OCI-M2 (cell line): ENCODE results near the gene APOA4.
"Not testable (repeated sequence)": the region's sequence is repeated elsewhere in the genome, so short reads cannot be mapped to it uniquely, and the experiment has no call there.

Experiments
- DNase-seq: peaks from one replicate; lab custom pipeline; 2025; ENCODE audit not compliant: unreplicated experiment; lab: John Stamatoyannopoulos, UW

APOA4 gene

DNA sequence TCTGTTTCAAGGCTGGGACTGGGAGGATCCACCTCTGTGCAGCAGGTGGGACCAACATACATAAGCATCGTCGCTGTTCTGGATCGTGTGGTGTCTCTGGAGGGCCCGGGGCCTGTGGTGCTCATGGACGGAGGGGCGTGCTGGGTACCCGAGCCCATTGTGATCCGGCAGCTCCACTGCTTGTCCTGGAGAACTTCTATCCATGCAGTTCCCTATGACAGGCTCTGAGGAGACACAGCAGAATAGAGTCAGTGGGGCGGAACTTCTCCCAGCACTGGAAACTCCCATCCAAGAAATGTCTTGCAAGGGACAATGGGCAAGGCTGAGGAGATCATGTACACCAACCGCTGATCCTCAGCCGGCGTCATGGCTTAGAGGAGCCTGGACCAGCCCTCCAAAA is 26.0 kb upstream of the APOA4 start:
- no peak for DNase-seq

GRCh38 chr11:116847612-116848011 is 24.5 kb upstream of the APOA4 start:
- no peak for DNase-seq

- no peak for DNase-seq
Measured at GRCh38 chr11:116844722-116845121, 21.6 kb upstream of the APOA4 start.

- DNase-seq, result no peak
Measured at GRCh38 chr11:116843661-116844060, 20.6 kb upstream of the APOA4 start.

- DNase-seq, result no peak
Measured at GRCh38 chr11:116842909-116843308, 19.8 kb upstream of the APOA4 start.

- no peak for DNase-seq
Measured at GRCh38 chr11:116842117-116842516, 19.0 kb upstream of the APOA4 start.

DNA sequence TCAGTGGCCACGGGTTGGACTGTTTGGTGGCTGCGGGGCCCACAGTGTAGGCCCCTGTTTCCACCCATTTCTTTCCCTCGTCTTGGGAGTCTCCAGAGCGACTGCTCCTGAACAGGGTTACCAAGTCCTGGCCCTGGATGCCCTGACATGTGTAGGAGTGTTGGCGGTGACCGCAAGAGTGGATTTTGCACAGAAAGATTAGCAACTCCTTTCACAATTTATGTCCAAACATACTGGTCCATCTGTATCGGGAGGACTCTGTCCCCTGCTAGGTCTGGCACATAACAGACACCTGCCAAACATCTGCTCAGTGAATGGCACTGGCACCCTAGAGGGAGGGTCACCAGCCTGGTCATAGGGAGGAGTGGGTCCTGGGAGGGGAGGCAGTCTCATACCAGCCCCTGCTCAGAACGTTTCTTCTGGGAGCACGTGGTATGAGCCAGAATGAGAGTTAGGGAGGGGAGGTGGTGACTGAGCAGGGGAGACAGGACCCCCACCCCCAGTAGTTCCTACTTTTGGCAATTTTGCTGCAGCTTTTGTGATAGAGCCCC is 17.7 kb upstream of the APOA4 start:
- no peak for DNase-seq

- no peak for DNase-seq
Measured at GRCh38 chr11:116840224-116840745, 17.2 kb upstream of the APOA4 start.

GRCh38 chr11:116838321-116839084 is 15.4 kb upstream of the APOA4 start:
- DNase-seq, result no peak

DNA sequence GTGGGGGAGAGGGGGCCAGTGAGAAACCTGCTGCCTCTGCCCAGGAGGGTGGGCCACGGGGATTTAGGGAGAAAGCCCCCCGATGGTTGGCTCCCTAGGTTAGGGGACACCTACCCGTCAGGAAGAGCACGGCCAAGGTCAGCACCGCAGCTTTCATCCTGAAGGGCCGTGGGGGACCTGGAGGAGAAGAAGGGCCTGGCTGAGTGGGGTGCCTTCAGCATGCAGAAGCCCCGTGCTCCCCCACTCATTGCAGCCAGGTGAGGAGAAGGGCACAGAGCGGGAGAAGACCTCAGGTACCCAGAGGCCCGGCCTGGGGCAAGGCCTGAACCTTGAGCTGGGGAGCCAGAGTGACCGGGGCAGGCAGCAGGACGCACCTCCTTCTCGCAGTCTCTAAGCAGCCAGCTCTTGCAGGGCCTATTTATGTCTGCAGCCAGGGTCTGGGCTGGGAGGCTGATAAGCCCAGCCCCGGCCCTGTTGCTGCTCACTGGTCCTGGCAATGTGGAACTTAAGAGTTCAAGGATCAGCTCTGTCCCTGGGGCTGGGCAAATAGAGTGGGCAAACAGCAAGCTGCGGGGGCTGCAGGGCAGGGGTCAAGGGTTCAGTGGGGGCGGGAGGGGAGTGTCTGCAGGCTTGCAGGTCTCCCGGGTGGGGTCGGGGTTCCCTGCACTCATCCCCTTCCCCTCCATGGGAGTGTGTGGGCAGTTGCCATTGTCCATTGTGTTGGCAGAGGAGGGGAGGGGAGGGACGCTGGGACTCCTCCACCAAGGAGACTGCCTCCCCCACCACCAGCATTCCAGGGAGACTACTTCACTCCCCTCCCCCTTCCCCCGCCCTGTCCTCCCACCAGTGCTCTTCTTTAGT is 14.4 kb upstream of the APOA4 start, which contains the start of gene APOA1:
Gene APOA1 (minus strand): TSS at position 392 of the 861 bp plus-strand sequence. CDS start 235 bp downstream, at position 157.
- no peak for DNase-seq

DNA sequence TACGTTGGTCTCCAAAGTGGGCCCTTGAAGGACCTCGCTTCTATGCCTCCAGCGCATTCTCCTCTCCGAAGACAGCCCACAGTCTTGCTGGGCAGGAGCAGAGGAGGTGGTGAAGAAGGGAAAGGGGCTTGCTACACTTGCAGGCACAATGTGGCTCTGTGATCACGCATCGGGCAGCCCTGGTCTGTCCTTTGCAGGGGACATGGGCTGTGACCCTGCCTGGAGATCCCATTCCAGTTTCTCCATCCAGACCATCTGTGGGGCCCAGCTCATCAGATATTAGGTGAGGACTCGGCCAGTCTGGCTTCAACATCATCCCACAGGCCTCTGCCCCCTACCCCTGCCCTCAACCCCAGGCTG is 13.5 kb upstream of the APOA4 start:
- no peak for DNase-seq

DNA sequence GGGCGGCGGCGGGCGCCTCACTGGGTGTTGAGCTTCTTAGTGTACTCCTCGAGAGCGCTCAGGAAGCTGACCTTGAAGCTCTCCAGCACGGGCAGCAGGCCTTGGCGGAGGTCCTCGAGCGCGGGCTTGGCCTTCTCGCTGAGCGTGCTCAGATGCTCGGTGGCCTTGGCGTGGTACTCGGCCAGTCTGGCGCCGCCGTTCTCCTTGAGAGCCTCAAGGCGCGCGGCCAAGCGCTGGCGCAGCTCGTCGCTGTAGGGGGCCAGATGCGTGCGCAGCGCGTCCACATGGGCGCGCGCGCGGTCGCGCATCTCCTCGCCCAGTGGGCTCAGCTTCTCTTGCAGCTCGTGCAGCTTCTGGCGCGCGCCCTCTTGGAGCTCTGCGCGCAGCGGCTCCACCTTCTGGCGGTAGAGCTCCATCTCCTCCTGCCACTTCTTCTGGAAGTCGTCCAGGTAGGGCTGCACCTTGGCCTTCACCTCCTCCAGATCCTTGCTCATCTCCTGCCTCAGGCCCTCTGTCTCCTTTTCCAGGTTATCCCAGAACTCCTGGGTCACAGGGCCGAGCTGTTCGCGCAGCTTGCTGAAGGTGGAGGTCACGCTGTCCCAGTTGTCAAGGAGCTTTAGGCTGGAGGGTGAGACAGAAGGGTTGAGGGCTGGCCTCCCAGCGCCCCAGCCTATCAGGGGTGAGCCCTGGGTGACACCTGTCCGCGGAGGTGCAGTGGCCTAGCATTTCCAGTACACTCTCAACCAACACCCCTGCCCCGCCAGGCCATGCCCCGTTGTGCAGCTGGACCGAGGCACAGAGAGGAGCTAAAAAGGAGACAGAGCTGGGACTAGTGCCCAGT is 12.9 kb upstream of the APOA4 start:
- no peak for DNase-seq

DNA sequence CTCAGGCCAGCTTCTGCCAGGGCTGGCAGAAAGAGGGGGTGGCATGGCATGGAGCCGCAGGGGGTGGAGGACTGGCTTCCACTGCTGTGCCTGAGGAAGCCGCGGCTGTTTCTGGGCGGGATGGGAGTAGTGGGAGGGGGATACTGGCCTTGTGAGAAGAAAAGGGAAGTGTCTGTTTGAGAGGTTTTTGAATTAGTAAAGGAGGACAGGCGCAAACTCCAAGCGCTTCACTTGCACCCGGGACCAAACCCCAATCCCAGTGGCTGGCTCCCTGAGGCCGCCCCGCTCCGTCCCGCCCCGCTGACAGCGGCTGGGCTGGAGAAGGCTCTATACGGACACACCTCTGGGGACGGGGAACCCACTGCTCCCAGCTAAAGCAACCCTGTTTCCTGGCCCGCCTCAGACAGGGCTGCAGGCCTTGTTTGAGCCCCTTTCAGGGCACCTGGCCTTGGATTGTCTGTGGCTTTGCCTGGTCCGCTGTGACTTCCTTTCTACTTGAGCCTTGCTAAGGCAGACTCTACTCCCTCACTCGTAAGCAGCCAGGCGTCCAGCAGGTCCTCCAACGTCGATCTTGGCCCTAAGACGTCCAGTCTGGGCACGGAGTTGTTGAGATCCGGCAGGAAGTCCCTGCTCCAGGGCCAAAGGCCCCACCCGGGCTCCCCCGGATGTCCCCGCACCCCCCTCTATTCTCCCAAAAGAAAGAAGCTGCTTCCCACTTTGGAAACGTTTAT is 12.1 kb upstream of the APOA4 start:
- DNase-seq, result no peak

GRCh38 chr11:116834535-116835041 is 11.5 kb upstream of the APOA4 start:
- DNase-seq, result not testable (repeated sequence)

DNA sequence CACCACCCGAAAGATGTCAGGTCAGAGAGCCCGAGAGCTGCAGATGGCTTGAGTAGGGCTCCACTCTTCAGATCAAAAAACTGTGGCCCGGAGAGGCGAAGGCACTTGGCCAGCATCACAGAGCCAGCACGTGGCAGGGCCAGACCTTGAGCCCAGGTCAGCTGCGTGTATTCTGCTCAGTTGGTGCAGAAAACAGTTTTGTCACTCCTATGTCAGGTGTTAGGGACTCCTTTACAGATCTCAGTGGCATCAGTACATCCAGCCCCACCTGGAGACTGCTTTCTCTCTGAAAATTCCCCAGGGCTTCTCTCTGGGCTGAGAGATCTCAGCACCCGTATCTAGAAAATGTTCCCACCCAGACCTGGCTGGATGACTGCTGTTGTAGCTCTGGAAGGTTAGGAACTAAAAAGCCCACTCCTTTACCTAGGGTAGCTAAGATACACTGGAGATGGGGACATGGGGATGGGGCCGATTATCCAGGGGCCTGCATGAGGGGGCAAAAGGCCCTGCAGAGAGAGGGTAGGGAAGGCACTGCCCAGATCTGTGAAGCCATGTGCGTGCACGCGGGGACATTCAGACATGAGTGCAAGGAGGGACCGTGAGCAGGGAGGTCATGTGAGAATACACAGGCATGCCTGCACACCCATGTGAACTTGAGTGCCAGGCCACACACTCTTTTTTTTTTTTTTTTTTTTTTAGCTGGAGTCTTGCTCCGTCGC is 10.9 kb upstream of the APOA4 start:
- DNase-seq, result no peak

- DNase-seq, result no peak
Measured at GRCh38 chr11:116833491-116833815, 10.3 kb upstream of the APOA4 start.

DNA sequence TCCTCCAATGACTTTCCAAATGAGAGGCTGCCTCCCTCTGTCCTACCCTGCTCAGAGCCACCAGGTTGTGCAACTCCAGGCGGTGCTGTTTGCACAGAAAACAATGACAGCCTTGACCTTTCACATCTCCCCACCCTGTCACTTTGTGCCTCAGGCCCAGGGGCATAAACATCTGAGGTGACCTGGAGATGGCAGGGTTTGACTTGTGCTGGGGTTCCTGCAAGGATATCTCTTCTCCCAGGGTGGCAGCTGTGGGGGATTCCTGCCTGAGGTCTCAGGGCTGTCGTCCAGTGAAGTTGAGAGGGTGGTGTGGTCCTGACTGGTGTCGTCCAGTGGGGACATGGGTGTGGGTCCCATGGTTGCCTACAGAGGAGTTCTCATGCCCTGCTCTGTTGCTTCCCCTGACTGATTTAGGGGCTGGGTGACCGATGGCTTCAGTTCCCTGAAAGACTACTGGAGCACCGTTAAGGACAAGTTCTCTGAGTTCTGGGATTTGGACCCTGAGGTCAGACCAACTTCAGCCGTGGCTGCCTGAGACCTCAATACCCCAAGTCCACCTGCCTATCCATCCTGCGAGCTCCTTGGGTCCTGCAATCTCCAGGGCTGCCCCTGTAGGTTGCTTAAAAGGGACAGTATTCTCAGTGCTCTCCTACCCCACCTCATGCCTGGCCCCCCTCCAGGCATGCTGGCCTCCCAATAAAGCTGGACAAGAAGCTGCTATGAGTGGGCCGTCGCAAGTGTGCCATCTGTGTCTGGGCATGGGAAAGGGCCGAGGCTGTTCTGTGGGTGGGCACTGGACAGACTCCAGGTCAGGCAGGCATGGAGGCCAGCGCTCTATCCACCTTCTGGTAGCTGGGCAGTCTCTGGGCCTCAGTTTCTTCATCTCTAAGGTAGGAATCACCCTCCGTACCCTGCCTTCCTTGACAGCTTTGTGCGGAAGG is 9.5 kb upstream of the APOA4 start:
- DNase-seq, result no peak

GRCh38 chr11:116831790-116832349 is 8.8 kb upstream of the APOA4 start:
- DNase-seq, result no peak
